Measurements from ENCODE around the gene ACAP1. TPM values are rescaled to one million over a fixed set of nuclear protein-coding genes. Genes with fewer than 3 reads are reported as not detected.

The ACAP1 gene
- total and polyA plus RNA-seq, 9 of the 15 experiments (the other 6 are each of a cell fraction or from before 2014, with no cell fraction given), result 0.15 to 8.5 (median 2.4) TPM

- TF ChIP-seq GTF2B (IDR thresholded peaks at IDR 0.05; ENCODE audit: extremely low read depth, insufficient read length), result no peak
- TF ChIP-seq KAT7 (CRISPR knock-in tag; IDR thresholded peaks at IDR 0.05; ENCODE audit: borderline replicate concordance), result no peak
- no peak for TF ChIP-seq ZNF165 (CRISPR knock-in tag; IDR thresholded peaks at IDR 0.05; ENCODE audit: borderline replicate concordance)
- TF ChIP-seq ESRRB (CRISPR knock-in tag; IDR thresholded peaks at IDR 0.05; ENCODE audit: borderline replicate concordance), result no peak
- TF ChIP-seq ZBTB9 (CRISPR knock-in tag; IDR thresholded peaks at IDR 0.05), result no peak
- TF ChIP-seq JUN (IDR thresholded peaks at IDR 0.05; ENCODE audit: borderline replicate concordance, low read depth, low read length), result no peak
- no peak for TF ChIP-seq JUN (CRISPR knock-in tag; IDR thresholded peaks at IDR 0.05; ENCODE audit: borderline replicate concordance)
- no peak for TF ChIP-seq HMG20A (CRISPR knock-in tag; conservative IDR thresholded peaks at IDR 0.05)
- TF ChIP-seq CTBP1 (IDR thresholded peaks at IDR 0.05; ENCODE audit: borderline replicate concordance), result peak; percentile 26; the same call in 1 of the 2 replicates
- TF ChIP-seq IFI16 (CRISPR knock-in tag; IDR thresholded peaks at IDR 0.05), result no peak
- TF ChIP-seq BRCA1 (IDR thresholded peaks at IDR 0.05), result no peak
- TF ChIP-seq BRCA1 (CRISPR knock-in tag; IDR thresholded peaks at IDR 0.05), result no peak
- TF ChIP-seq ZBTB26 (CRISPR knock-in tag; IDR thresholded peaks at IDR 0.05), result no peak
- TF ChIP-seq ATF6 (CRISPR knock-in tag; IDR thresholded peaks at IDR 0.05), result no peak
- no peak for TF ChIP-seq HDAC8 (tag; IDR thresholded peaks at IDR 0.05)
- TF ChIP-seq ZNF431 (CRISPR knock-in tag; IDR thresholded peaks at IDR 0.05), result no peak
- peak; percentile 69; the same call in 1 of the 2 replicates for TF ChIP-seq CREB1 (IDR thresholded peaks at IDR 0.05)
- TF ChIP-seq CREB1 (CRISPR knock-in tag; IDR thresholded peaks at IDR 0.05), result peak; percentile 71; the same call in 1 of the 2 replicates
- peak; percentile 37 for TF ChIP-seq SAP30 (IDR thresholded peaks at IDR 0.05; ENCODE audit: borderline replicate concordance, insufficient read depth, low read depth, low read length, poor library complexity, severe bottlenecking)
- TF ChIP-seq IRF9 (tag; IDR thresholded peaks at IDR 0.05), result no peak
- no peak for TF ChIP-seq FOXM1 (IDR thresholded peaks at IDR 0.05; ENCODE audit: low read depth)
- TF ChIP-seq FOXM1 (CRISPR knock-in tag; IDR thresholded peaks at IDR 0.05; ENCODE audit: low read depth), result no peak
- TF ChIP-seq ZNF175 (CRISPR knock-in tag; IDR thresholded peaks at IDR 0.05; ENCODE audit: low read depth), result no peak
These were observed 29.2 kb upstream of the ACAP1 start, which contains the start of gene EIF5A (continued) for GRCh38 chr17:7306911-7307685.

All from K562 (cell line).